Measurements from ENCODE around the gene ACBD3. TPM values are rescaled to one million over a fixed set of nuclear protein-coding genes. Genes with fewer than 3 reads are reported as not detected.

Gene ACBD3
- total RNA-seq, 2 experiments from 2014 or later: 19.4 to 20.0 TPM

DNA sequence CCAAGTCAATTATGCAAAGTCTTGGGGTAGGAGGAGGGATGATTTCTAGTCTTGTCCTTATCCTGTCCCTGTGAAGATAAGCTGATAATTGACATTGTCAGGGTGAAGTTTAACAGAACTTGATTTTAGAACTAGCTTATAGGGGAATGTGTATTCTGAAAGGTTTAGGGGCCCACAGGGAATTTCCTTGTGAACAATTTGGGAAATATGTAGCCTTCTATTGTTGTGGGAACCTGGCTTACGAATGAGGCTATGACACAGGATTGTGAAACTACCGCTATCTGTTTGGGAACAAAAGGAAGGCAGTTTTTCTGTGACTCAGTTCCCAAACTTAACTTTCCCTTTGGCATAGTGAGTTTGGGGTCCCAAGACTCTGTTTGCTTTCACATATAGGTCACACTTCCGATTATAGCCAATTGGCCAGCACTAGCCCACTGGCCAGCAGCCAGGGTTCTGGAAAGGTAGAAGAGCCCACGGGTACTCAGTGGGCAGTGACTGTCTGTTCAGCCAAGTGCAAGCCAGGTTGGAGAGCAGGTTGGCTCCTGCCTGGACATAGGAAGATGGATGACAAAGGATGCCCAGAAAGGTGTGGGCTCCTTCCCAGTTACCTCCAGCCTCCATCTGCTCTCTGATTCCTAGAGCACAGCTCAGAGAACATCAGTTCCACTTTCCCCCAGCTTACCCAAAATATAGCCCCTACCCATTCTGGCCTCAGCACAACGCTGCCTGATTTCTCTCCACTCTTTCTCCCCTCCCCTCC, 88.5 kb downstream of the ACBD3 start:
- Mint-ChIP-seq H3K4me3 (no peak overlapping the region), H3K9me3 (ENCODE audit: low read depth) (no peaks in the 10 kb centered on the region), H3K27ac (no peak overlapping the region), H3K27me3 (peaks cover 14% of the 10 kb centered on the region), H3K36me3 (no peaks in the 10 kb centered on the region), H3K4me1 (peaks cover 11% of the 10 kb centered on the region)
- CTCF ChIA-PET: interaction anchor here (1.1 to 1.5 kb wide), 4 partner anchors 9 to 33 kb away, joined by 3 to 5 read pairs (median 3); no protein-coding TSS in a partner anchor
- no peak for DNase-seq
- ATAC-seq: no peak

- Mint-ChIP-seq H3K36me3 (no peaks in the 10 kb centered on the region), H3K4me1 (peaks cover 6% of the 10 kb centered on the region), H3K4me3 (no peak overlapping the region), H3K27ac (no peak overlapping the region), H3K27me3 (peaks cover 17% of the 10 kb centered on the region), H3K9me3 (ENCODE audit: low read depth) (no peaks in the 10 kb centered on the region)
- CTCF ChIA-PET: interaction anchor here (1.9 kb wide), 1 partner anchor 12 kb away, joined by 5 read pairs; no protein-coding TSS in a partner anchor
- DNase-seq: no peak
- ATAC-seq: no peak
These were observed 91.3 kb downstream of the ACBD3 start for GRCh38 chr1:226095286-226095685.

Other genes with a start within 250 kb of the ACBD3 start
- gene LEFTY2, start 245.5 kb downstream of the ACBD3 start, total RNA-seq: not detected
- 10 to 100 TPM; 16.6 to 20.9 TPM for gene SDE2, start 187.4 kb downstream of the ACBD3 start, total RNA-seq
- gene H3-3A, start 124.0 kb downstream of the ACBD3 start, total RNA-seq: 100 to 1,000 TPM; 384 to 451 TPM
- not detected for gene MIXL1, start 36.9 kb upstream of the ACBD3 start, total RNA-seq
- 10 to 100 TPM; 10.8 to 14.3 TPM for gene LIN9, start 122.4 kb upstream of the ACBD3 start, total RNA-seq
- 100 to 1,000 TPM; 185 to 207 TPM for gene PARP1, start 221.4 kb upstream of the ACBD3 start, total RNA-seq

All from activated CD8-positive, alpha-beta memory T cell treated with anti-CD3 and anti-CD28 coated beads, Interleukin-2, amount 10 ng/mL, durations not matched to agents 7 days and 5 days (primary cell).